NCI-H2227 treated with DMSO at 0.1 percent for 48 hours (cell line): ENCODE data around the gene CNTFR.

Source experiments
- DNase-seq: peaks from one replicate; lab custom pipeline; 2025; lab: John Stamatoyannopoulos, UW

The CNTFR gene

GRCh38 chr9:34507556-34507955 lies 82.0 kb downstream of the CNTFR start:
- no peak for DNase-seq

GRCh38 chr9:34506623-34507022 lies 82.9 kb downstream of the CNTFR start:
- DNase-seq = no peak

- DNase-seq = no peak
Observed at GRCh38 chr9:34505370-34506120, 84.0 kb downstream of the CNTFR start.

GRCh38 chr9:34503406-34503805 lies 86.1 kb downstream of the CNTFR start:
- no peak for DNase-seq

- no peak for DNase-seq
Observed at GRCh38 chr9:34502891-34503290, 86.6 kb downstream of the CNTFR start.

GRCh38 chr9:34502471-34502870 lies 87.1 kb downstream of the CNTFR start:
- DNase-seq = no peak

GRCh38 chr9:34501889-34502425 lies 87.6 kb downstream of the CNTFR start:
- no peak for DNase-seq
